Activated T-cell treated with anti-CD3 and anti-CD28 coated beads for 48 hours (primary cell): Measurements from ENCODE around the gene ACVR2B.

Experiments used
- DNase-seq: peaks from one replicate; pipeline ENCODE4 v3.0.0-alpha.2; 2020; ENCODE audit warnings: low read depth

Gene ACVR2B

GRCh38 chr3:38488949-38489348, 35.3 kb downstream of the ACVR2B start:
- DNase-seq: no peak

- no peak for DNase-seq
Measured at GRCh38 chr3:38489766-38490165, 36.1 kb downstream of the ACVR2B start.

- no peak for DNase-seq
Measured at GRCh38 chr3:38490281-38491030, 36.8 kb downstream of the ACVR2B start.

DNA sequence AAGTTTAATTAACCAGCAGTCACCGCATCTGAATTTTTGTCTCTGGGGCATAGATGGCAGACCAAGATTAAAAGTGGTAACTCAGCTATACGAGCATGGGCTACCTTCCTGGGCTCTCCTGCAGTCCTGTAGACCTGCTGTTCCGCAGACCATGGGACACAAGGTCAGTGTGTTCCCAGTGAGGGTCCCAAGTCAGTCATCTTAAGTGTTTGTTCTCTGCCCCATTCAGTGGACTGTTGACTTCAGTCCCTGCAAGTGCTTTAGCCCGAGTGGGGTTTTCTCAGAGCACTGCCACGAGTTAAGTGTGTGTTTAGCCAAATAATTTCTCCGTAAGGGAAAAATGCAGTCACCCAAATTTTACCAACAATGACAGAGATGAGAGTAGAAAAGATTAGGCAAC, 37.5 kb downstream of the ACVR2B start:
- DNase-seq: no peak

GRCh38 chr3:38493031-38493430, 39.3 kb downstream of the ACVR2B start:
- DNase-seq: no peak

DNA sequence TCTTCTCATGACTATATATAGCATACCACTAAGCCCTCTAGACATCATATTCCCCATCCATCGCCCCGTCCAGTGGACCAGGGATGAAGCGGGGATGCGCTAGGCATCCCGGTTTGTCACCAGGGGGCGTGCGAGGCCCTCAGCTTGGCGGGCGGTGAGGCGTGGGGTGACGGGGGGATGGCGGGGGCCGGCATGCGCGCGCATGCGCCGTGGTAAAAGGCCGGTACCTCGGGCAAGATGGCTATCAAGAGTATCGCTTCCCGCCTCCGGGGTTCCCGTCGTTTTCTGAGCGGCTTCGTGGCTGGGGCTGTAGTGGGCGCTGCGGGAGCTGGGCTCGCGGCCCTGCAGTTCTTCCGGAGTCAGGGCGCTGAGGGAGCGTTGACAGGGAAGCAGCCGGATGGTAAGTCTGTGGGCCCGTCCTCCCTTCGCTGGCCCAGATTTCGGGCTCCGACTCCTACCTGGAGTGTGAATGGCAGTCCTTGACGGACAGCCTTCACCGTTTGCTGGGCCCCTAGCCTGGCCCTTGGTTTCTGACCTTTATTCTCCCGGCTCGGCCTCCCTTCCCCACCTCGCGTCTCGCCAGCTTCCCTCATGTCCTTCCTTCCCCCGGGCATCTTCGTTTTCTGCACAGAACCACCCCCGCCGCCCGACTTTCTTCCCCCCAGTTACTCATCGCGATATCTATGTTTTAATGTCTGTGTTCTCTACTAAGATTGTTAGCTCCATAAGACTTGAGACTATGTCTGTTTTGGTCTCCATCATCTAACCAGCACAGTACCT, 42.6 kb downstream of the ACVR2B start, which contains the start of gene EXOG:
Gene EXOG (plus strand): TSS at position 210 of the 780 bp plus-strand sequence. CDS start 28 bp downstream, at position 238.
- DNase-seq: peak; percentile 92

GRCh38 chr3:38497031-38497430, 43.3 kb downstream of the ACVR2B start:
- no peak for DNase-seq

DNA sequence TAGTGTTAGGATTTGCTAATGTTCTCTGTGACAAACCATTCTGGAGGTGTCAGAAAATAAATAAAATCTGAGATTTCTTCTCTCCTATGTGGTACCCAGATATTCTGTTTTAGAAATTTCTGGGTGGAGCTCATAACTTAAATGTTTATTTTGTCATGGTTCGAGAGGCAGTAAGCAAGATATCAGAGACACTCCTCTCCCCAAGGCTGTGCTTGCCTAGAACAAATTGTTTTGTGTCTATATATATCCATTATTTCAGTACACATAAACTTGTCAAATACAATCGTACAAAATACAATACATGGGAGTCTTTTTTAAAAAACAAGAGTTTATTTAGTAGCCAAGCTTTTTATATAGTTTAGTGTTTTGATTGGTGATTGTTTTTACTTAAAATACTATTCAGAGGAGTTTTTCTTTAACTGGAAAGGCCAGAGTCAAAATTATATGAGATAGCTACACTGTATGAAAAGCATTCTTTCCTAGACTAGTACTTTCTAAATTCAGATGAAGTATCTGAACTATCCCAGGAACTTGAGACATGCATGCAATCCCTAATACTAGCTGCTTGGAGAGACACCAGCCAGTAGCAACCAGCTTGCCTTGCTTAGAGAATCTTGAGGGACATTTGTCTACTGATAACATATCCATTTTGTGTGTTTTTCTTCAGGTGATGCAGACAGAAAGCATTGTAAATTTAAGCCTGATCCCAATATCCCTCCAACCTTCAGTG, 47.2 kb downstream of the ACVR2B start:
- DNase-seq: no peak

- no peak for DNase-seq
Measured at GRCh38 chr3:38507120-38507519, 53.4 kb downstream of the ACVR2B start.

- no peak for DNase-seq
Measured at GRCh38 chr3:38509732-38510131, 56.0 kb downstream of the ACVR2B start.

DNA sequence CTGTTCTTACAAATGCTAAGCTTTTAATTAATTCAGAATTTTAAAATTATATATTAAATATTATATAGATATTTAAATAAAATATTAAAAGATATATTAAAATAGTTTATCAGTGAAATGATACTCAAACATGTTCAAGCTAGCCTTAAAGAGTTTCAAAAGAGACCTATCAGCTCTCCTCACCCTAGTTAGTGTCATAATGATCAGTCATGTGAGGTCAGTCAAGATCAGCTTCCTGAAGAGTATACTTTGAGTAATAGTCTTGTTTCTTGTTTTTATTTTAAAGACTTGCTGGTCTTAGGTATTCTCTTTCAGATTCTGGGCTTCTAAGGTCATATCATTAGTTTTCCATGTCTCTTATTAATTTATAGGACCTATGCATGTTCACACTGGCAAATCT, 56.9 kb downstream of the ACVR2B start:
- no peak for DNase-seq

DNA sequence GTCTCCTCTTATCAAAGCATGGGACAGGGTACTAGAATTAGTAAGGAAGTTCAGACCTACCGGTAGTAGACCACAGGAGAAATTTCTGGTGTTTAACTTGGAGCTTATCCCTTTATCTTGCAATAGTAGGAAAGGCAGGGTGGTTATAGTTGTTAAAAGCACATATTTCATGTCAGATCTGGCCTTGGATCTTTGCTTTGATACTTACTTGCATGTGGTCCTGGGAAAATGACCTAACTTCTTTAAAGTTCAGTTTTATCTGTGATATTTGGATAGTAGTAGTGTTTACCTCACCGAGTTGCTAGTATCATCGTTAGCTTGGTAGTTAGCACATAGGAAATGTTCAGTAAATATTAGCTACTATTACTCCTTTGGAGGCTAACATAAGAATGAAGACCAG, 57.9 kb downstream of the ACVR2B start:
- no peak for DNase-seq

DNA sequence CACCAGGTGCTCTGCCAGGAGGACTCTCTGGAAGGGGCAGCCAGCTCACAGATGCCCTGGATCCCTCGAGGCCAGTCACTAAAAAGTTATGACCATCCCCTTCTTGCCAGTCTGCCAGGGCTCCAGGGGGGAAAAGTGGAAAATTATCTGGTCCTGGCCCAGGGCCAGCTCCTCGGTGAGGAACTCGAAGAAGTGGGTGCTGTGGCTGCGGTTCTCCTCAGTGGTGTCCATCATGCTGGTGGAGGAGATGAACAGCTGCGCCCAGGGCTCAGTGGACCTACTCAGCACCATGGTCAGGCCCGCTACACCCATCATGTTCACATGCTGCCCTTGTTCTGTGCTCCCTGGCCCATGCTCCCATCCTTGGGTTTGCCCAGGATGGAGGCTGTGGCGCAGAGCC, 61.7 kb downstream of the ACVR2B start:
- no peak for DNase-seq

DNA sequence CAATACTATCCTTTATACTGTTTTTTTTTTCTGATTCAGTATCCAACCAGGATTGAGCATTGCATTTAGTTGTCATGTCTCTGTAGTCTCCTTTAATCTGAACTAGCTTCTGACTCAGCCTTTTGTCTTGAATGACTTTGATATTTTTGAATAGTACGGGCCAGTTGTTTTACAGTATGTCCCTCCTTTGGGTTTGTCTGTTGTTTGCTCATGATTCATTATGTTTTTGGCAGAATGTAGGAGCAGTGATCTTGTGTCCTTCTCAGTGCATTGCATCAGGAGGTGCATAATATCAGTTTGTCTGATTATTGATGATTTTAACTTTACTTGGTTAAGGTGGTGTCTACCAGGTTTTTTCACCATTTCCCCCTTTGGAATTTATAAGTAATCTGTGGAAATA, 63.0 kb downstream of the ACVR2B start:
- no peak for DNase-seq

GRCh38 chr3:38519000-38519399, 65.3 kb downstream of the ACVR2B start:
- DNase-seq: no peak

- no peak for DNase-seq
Measured at GRCh38 chr3:38519651-38520050, 66.0 kb downstream of the ACVR2B start.

- peak; percentile 8 for DNase-seq
Measured at GRCh38 chr3:38521391-38521987, 67.8 kb downstream of the ACVR2B start.

DNA sequence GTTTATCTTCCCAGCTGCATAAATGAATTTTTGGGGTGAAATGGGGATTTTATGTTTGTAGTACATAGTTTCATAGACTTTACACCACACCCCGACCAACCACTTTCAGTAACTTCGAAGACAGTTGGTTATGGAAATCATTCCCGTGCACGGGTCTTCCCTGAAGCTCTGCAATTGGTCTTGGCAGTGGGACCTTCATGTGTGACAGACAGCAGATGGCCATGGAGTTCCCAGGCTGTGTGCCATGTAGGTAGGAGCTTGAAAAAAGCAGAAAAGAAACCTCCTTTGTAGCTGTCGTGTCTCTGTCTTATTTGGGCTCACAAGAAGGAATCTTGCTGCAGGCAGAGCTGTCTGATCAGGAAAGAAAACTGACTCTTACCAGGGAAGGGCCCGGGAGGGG, 68.3 kb downstream of the ACVR2B start:
- DNase-seq: no peak

DNA sequence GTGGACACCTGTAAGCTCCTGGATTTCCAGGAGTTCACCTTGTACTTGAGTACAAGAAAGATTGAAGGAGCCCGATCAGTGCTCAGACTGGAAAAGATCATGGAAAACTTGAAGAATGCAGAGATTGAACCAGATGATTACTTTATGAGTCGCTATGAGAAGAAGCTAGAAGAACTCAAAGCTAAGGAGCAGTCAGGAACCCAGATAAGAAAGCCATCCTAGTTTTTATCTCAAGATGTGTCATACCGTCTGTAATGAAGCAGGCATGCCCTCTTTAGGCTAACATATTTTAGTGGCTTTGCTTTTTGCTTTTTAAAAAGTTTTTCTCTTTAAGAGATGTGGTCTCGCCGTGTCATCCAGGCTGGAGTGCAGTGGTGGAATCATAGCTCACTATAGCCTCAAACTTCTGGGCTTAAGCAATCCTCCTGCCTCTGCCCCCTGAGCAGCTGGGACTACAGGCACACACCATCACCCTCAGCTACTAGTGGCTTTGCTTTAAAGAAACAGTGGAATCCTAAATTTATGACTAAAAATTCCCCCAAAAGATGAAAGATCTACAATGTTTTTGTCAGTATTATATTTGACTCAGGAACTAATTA, 70.5 kb downstream of the ACVR2B start:
- no peak for DNase-seq

DNA sequence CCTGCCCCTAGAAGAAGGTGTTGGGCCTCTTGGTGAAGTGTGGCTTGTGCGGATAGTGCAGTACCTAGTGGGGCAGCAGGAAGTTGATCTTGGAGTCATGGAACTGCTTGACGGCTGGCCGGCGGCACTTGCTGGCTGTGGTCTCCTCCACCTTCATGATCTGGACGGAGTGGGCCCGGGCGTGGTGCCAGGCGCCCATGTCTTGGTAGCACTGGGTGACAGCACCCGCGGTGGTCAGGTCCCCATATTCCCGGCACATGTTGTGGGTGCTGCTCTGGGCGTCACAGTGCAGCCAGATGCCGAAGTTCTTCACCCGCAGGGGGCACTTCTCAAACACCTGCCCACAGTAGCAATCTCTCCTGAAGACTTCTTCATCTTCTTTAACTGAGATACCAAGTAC, 73.1 kb downstream of the ACVR2B start:
- DNase-seq: no peak

DNA sequence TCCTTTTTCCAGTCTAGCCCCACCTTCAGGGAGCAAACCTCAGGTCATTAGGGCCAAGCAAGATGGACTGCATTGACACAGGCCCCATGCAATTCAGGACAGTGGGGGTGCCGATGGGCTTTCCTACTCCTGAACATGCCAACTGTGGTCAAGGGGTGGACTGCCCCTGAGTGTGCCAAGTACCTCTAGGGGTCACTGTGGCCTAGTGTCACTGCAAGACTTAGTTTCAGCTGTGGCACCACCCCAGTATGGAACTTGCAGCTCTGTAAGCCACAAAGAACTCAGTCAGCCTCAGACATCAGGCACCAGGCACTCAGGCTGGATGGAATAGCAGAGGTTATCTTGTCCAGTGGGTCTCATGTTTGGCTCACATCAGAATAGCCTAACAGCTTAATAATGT, 74.8 kb downstream of the ACVR2B start:
- DNase-seq: no peak

DNA sequence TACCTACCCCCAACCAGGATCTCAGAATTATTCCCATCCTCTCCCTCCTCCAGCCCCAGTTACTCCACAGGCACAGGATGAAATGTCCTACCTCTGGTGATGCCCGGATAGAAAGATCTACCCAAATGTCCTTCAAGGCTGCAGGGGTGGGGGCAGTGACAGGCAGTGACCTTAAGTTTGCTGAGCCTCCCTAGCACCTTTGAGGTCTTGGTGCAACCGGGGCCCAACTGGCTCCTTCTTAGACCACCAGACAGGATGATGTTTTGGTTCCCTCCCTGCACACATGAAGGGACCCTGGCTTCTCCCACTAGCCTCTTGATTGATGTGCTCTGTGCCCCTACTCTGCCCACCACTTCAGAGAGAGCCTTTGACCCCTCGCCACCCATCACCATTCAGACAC, 78.8 kb downstream of the ACVR2B start:
- DNase-seq: no peak
